Measurements from ENCODE around the gene TERB1.

Gene TERB1, protein sequence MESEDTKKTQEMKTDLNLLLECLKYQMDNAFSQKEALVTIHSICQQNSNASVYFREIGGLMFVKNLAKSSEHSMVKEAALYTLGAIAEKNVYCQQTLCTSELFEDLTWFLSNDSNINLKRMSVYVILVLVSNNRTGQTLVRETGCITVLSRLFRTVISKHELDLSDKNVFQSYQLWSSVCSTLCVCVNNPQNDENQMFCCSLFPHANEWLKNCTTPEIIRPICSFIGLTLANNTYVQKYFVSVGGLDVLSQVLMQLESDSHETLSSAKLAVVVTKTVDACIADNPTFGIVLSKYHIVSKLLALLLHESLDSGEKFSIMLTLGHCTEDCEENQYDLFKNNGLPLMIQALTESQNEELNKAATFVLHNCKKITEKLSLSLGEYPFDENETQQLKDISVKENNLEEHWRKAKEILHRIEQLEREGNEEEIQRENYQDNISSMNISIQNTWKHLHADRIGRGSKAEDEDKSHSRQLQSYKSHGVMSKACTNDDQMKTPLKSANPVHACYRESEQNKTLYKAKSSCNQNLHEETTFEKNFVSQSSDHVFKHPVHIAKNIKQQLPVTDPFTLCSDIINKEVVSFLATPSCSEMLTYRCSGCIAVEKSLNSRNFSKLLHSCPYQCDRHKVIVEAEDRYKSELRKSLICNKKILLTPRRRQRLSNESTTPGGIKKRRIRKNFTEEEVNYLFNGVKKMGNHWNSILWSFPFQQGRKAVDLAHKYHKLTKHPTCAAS

DNA sequence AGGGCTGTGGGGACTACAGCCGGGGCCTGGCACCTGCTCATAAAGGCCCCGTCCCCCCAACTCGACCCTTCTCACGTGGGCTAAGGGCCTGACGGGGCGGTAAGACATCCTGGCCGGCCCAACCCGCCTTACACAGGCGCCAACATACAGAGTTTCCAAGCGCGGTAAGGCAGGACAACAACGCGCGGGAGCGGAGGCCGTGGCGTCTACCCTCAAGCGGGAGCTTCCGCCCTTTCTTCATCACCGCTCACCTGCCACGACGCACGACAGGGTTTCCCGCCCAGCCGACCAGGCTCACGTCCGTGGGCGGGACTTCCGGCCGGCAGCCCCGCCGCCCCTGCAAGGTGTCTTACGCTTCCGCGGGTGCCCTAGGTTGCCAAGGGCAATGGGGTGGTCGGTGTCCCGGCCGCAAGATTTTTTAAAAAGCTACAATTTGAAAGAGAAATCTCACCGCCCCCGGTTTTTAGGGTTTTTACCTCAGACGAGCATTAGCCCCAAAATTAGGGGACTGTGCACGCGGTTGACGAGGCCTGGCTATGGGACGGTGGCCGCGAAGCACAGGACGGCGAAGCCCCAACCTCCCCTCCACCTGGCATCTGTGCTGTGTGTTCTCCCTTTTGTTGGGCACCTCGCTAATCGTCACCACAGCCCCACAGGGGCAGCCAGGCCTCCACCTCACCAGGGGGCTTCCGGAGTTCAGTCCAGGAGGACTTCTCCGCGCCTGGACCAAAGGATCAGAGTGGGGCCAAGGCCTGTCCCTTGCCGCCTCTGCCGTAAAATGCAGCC is at the start of gene TERB1:
TSS of gene TERB1 (minus strand) at position 265 of the 786 bp plus-strand sequence. CDS start 4,786 bp downstream, outside the sequence.
- DNase-seq = no peak

DNA sequence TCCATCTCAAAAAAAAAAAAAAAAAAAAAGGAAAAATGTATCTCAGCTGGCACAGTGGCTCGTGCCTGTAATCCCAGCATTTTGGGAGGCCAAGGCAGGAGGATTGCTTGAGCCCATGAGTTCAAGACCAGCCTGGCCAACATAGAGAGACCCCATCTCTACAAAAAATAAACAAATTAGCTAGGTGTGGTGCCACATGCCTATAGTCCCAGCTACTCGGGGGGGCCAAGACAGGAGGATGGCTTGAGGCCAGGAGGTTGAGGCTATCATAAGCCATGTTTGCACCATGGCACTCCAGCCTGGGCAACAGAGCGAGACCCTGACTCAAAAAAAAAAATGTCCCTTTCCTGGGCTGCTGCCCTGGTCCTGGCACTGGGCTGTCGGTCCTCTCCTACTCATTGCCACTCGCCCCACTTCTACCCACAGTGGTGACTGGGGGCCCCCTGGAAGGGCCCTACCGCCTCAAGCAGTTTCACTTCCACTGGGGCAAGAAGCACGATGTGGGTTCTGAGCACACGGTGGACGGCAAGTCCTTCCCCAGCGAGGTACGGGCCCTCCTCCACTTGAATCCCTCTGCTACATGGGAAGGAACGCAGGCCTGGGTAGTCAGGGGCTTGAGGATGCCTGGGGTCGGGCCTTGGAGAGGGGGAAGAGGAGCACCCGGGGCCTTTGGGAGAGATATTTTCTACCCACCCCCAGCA is 48.9 kb upstream of the TERB1 start:
- no peak for DNase-seq

GRCh38 chr16:66849549-66849948 is 48.2 kb upstream of the TERB1 start:
- no peak for DNase-seq

- DNase-seq = no peak
Measured at GRCh38 chr16:66849021-66849420, 47.6 kb upstream of the TERB1 start.

- DNase-seq = no peak
Measured at GRCh38 chr16:66848172-66848571, 46.8 kb upstream of the TERB1 start.

DNA sequence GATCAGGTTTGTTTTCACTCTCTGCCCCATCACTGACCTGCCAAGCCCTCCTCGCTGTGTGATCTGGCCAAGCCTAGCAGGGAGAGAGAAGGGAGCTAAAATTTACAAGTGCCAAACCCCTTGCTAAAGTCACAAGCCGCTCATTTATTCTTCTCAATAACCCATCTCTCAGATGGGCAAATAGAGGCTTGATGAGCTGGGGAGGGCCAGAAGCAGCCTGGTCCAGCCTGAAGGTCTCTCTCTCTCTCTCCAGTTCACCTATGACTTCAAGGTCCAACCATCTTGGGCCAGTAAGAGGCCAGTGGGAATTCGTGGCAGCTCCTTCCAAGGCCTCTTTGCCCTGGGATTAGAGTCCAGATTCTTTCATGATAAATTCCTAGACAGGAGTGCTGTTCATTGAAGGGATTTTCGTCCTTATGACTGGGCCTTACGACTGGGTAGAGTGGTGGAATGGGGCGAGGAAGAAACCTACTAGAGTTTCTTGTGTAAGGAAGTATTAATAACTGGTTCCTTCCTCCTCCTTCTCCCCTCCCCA is 46.2 kb upstream of the TERB1 start:
- no peak for DNase-seq

- no peak for DNase-seq
Measured at GRCh38 chr16:66846831-66847230, 45.4 kb upstream of the TERB1 start.

GRCh38 chr16:66846266-66846665 is 44.9 kb upstream of the TERB1 start:
- no peak for DNase-seq

DNA sequence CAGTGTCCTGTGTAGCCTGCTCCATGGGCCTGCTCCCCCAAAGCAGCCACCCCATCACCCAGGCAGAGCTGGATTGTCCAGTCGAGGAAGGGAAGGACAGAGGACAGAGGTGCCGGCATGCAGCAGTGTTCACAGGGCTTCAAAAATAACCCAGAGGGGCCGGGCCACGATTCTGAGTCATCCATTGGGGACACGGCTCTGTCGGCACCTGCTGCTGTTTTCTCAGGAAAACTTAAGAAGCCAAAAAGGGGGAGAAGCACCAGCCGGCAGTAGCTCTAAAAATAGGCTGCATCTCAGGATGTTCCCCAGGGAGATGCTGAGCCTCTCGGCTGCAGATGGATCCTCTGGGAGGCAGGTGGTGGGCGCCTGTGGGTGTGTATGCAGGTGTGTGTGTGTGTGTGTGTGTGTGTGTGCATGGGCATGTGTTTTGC is 44.4 kb upstream of the TERB1 start:
- no peak for DNase-seq

DNA sequence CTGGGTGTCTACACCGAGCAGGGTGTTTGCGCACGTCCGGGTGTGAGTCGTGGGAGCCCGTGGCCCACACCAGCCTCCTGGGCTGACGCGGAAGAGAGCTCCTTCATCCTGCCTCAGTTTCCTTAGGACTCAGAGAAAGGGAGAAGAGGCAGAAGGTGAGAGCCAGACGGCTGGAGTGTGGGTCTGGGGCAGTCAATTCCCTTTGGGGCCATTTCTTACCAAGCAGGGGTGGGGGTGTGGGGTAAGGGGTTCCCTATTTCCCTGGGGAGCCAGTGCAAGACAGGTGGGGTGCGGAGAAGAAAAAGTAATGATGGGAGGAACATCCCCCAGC is 43.7 kb upstream of the TERB1 start:
- no peak for DNase-seq

DNA sequence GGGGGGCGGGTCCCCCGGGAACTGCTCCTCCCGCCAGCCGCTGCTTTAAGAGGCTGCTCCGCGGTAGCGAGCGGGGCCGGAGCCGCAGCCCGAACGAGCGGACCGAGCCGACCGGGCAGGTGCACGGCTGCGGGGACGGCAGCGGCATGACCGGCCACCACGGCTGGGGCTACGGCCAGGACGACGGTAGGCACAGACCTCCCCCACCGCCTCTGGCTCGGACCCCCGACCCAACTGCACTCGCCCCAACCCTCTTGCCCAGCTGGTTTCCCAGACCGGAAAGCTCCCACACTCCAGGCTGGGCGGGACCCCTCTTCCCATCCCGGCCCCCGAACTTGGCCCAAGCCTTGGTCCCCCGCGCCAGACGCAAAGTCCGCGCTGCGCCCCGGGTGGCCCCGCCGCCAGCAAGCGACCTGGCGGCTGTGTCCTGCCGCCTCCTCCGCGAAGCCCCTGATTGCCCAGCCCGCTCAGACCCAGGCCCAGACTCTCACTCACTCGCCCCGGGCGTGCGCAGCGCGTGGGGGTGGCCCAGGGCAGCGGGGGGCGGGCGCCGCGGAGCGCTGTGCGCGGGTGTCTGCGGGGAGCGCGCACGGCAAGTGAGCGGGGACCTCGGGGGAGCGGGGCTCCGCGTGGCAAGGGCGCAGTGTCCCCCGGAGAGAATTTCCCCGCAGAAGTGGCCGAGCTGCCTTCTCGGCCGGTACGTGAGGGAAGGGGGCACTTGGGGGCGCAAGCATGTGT is 43.1 kb upstream of the TERB1 start, which contains the start of gene CA7:
TSS of gene CA7 (plus strand) at position 73 of the 738 bp plus-strand sequence. CDS start at position 147, 74 bp downstream.
- DNase-seq = no peak

DNA sequence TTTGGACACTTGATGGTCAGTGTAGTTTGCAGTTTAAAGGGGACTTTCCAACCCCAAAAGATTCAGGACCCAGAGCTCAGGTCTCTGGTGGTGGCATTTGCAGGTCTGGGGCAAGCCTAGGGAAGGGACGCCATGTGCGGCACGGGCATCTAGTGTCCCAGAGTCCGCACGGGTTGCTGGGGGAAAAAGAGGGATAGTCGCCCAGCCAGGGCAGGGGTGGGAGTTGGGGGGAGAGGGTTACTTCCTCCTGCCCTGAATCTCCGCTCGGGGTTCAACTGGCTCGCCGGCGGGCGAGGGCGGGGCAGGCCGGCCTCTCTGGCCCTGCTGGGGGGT is 42.6 kb upstream of the TERB1 start:
- DNase-seq = no peak

- no peak for DNase-seq
Measured at GRCh38 chr16:66843191-66843590, 41.8 kb upstream of the TERB1 start.

GRCh38 chr16:66842765-66843164 is 41.4 kb upstream of the TERB1 start:
- no peak for DNase-seq

DNA sequence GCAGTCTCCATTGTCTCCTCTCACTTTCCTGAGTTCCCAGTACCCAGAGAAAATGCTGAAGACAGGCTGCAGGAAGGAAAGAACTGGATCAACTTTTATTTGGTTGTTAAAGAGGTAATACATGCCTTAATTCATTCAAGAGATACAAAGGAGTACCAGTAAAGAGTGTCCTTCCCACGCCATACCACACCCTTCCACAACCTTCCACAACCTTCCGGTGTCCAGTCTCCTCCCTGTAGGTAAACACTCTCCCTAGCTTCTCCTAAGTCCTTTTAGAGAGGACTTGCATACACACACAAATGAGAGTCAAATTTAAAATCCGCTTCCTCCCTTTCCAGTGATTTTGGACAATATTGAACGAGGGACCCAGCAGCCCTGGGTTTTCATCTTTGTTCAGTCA is 40.0 kb upstream of the TERB1 start:
- no peak for DNase-seq

DNA sequence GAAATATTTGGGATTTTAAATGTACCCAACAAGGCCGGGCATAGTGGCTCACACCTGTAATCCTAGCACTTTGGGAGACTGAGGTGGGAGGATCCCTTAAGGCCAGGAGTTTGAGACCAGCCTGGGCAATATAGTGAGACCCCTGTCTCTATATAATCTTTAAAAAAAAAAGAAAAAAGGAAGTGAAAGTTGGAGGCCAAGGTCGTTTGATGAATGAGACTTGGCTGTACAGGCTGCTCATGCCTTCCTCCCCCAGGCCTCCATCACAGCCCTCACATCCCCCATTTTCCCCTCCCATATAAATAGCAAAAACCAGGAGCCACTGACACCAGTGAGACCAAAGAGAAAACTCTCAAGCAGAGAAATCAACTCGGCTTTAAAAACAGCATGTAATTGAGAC is 39.5 kb upstream of the TERB1 start:
- no peak for DNase-seq

GRCh38 chr16:66834746-66835145 is 33.4 kb upstream of the TERB1 start:
- DNase-seq = no peak

GRCh38 chr16:66832661-66833305 is 31.4 kb upstream of the TERB1 start:
- no peak for DNase-seq

GRCh38 chr16:66832190-66832589 is 30.8 kb upstream of the TERB1 start:
- no peak for DNase-seq

GRCh38 chr16:66830422-66831404 is 29.3 kb upstream of the TERB1 start, which contains the start of gene NAE1:
TSS of gene NAE1 (minus strand) at chr16:66830976. CDS start at chr16:66830899, 77 bp downstream.
- DNase-seq = peak; percentile 93
